Breast epithelium (tissue), 3 donors: ENCODE data around the gene INTS6.

ENCODE experiments used
- POLR2A ChIP-seq: fragments of 450-650 bp; IDR thresholded peaks from one replicate; pipeline ENCODE4 v1.6.1; 2016; ENCODE audit warnings: antibody characterized with exemption, mild to moderate bottlenecking, moderate library complexity
- POLR2AphosphoS5 ChIP-seq, 3 donors: sonication (generic); formaldehyde crosslinking; IDR thresholded peaks; one replicate each; pipeline ENCODE4 v1.6.1; 2017; ENCODE audit warnings: antibody characterized with exemption in 3 of 3
- TF ChIP-seq, protein P1 (sequence below), 3 donors: fragments of 450-650 bp; IDR thresholded peaks; one replicate each; pipeline ENCODE4 v1.5.1; 2016 to 2017; ENCODE audit warnings: antibody characterized with exemption in 3 of 3, mild to moderate bottlenecking in 3 of 3, moderate library complexity in 3 of 3

DNA sequence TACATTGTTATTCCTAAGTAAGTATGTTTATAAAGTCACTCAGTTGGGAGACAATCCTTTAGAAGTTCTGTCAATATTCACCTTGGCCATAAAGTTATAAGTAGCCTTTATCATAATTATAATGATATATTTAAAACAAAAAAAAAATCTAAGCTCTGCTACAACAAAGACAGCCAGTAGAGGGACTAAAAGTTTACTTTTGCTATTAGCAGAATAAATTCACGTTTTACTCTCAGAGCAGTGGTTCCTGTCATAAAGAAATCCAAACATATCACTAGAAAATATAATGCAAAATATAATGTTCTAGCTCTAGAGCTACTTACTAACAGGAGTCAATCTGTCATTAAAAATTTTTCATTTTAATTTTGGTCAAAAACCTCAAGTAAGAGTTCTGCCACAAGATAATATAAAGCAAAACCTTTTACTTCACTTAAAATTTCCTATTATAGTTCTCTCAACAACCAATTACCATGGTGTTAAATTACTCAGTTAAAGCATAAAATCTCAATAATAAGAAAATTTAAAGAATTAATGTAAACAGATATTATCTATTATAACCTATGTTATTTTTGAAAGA is 17.7 kb downstream of the INTS6 start:
- TF ChIP-seq POLR2AphosphoS5 (IDR thresholded peaks at IDR 0.05), result no peak
- TF ChIP-seq, protein P1, sequence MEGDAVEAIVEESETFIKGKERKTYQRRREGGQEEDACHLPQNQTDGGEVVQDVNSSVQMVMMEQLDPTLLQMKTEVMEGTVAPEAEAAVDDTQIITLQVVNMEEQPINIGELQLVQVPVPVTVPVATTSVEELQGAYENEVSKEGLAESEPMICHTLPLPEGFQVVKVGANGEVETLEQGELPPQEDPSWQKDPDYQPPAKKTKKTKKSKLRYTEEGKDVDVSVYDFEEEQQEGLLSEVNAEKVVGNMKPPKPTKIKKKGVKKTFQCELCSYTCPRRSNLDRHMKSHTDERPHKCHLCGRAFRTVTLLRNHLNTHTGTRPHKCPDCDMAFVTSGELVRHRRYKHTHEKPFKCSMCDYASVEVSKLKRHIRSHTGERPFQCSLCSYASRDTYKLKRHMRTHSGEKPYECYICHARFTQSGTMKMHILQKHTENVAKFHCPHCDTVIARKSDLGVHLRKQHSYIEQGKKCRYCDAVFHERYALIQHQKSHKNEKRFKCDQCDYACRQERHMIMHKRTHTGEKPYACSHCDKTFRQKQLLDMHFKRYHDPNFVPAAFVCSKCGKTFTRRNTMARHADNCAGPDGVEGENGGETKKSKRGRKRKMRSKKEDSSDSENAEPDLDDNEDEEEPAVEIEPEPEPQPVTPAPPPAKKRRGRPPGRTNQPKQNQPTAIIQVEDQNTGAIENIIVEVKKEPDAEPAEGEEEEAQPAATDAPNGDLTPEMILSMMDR (IDR thresholded peaks at IDR 0.05), result peak in 2 of 3 donors; percentile 48 to 49
- TF ChIP-seq POLR2A, result no peak
